SKM-1 treated with dmso at 0.1 percent for 144 hours (cell line): Measurements from ENCODE around the gene TUBAL3.

Source experiments
- DNase-seq: peaks from one replicate; lab custom pipeline; 2025; ENCODE audit not compliant: unreplicated experiment; lab: John Stamatoyannopoulos, UW

TUBAL3 gene

GRCh38 chr10:5343979-5344378 lies 60.6 kb downstream of the TUBAL3 start:
- DNase-seq = no peak

GRCh38 chr10:5343561-5343960 lies 61.1 kb downstream of the TUBAL3 start:
- DNase-seq = no peak
